Measurements from ENCODE around the gene MEPCE. TPM values are rescaled to one million over a fixed set of nuclear protein-coding genes. Genes with fewer than 3 reads are reported as not detected.

The MEPCE gene
- polyA plus RNA-seq, 3 donors, result 49.4 to 57.1 (median 51.9) TPM

DNA sequence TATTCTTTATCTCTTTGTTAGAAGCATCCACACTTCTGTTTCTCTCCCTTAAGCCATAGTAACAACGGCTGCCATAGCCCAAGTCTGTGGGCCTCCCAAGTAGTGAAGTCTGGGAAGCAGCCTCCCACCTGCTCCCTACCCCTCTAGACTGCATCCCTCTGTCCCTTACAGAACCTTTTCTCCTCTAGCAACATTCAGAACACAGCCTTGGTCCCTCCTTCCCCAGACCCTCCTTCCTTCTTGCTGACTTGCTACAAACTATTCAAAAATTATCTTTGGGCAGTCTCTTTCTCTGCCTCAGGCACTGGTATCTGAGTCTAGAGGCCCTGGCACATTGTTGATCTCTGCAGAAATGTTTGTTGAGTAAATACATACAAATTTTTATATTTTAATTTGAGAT, 51.8 kb downstream of the MEPCE start:
- no peak for DNase-seq (ENCODE audit: low read depth in 3 of 3, low spot score in 2 of 3)

DNA sequence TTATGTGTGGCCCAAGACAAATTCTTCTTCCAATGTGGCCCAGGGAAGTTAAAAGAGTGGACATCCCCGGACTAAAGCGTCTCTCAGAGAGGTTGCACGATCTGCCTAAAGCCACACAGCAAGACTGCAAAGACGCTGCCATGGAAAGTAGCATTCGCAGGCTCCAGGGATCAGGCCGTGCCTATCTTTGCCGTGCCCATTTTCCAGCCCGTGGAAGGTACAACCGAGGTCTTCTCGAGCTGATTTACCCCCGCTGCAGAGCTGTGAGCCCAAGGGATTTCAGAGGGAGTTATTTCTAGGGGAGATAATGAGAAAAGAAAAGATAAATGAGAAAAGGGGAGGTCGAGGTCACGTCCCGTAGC, 53.1 kb downstream of the MEPCE start:
- no peak for DNase-seq (ENCODE audit: low read depth in 3 of 3, low spot score in 2 of 3)

DNA sequence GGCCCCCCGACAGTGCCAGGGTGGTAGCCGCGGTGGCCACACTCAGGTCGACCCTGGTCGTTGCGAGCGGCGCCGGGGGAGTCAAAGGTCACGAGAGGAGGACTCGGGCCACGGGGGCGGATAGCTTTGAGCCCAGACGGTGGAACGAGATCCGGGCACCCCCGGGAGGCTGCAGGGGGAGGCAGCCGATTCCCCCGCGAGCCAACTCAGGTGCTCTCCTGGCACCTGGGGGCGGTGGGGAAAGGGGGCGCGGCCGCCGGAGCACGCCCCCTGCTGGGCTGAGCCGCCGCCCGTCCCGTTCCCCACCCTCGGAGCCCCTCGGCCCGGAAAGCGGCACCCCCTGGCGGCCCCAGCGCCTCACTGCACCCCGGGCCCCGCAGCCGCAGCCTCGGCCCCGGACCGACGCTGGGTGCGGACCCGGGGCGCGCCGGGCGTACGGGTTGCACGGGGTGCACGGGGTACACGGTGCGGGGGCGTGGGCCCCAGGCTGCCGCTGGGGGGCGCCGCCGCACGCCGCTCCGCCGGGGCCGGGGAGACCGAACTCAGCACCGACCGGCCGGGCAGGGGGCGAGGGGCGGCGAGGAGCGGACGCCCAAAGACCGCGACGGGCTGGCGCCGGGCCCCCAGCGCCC, 53.6 kb downstream of the MEPCE start:
- no peak for DNase-seq (ENCODE audit: low read depth in 3 of 3, low spot score in 2 of 3)

Other genes starting within 250 kb of the MEPCE start
- gene PVRIG, start 209.9 kb upstream of the MEPCE start, polyA plus RNA-seq (ENCODE audit: insufficient read length in 3 of 3), result 1 to 10 TPM; 2.0 to 3.8 (median 3.1) TPM
- 1 to 10 TPM; 6.7 to 8.1 (median 6.8) TPM for gene SPDYE3, start 122.1 kb upstream of the MEPCE start, polyA plus RNA-seq (ENCODE audit: insufficient read length in 3 of 3)
- 10 to 100 TPM; 23.2 to 26.9 (median 23.8) TPM for gene PILRB, start 71.7 kb upstream of the MEPCE start, polyA plus RNA-seq (ENCODE audit: insufficient read length in 3 of 3)
- gene PILRA, start 56.3 kb upstream of the MEPCE start, polyA plus RNA-seq (ENCODE audit: insufficient read length in 3 of 3), result 1 to 10 TPM; 3.4 to 3.7 (median 3.5) TPM
- 1 to 10 TPM; 5.4 to 6.5 (median 5.4) TPM for gene ZCWPW1, start 1.1 kb upstream of the MEPCE start, polyA plus RNA-seq (ENCODE audit: insufficient read length in 3 of 3)
- 10 to 100 TPM; 12.7 to 14.2 (median 13.9) TPM for gene PPP1R35, start 6.7 kb downstream of the MEPCE start, polyA plus RNA-seq (ENCODE audit: insufficient read length in 3 of 3)
- 1 to 10 TPM in 1 of 3 donors, under 1 TPM in 2; 0.58 to 1.4 (median 0.82) TPM for gene SPACDR, start 34.4 kb downstream of the MEPCE start, polyA plus RNA-seq (ENCODE audit: insufficient read length in 3 of 3)
- 10 to 100 TPM; 28.6 to 35.0 (median 29.4) TPM for gene TSC22D4, start 49.4 kb downstream of the MEPCE start, polyA plus RNA-seq (ENCODE audit: insufficient read length in 3 of 3)
- gene NYAP1, start 54.1 kb downstream of the MEPCE start, polyA plus RNA-seq (ENCODE audit: insufficient read length in 3 of 3), result 1 to 10 TPM; 1.3 to 1.8 (median 1.4) TPM
- gene AGFG2, start 109.4 kb downstream of the MEPCE start, polyA plus RNA-seq (ENCODE audit: insufficient read length in 3 of 3), result 10 to 100 TPM; 10.4 to 12.1 (median 10.4) TPM
- 1 to 10 TPM in 2 of 3 donors, under 1 TPM in 1; 0.82 to 1.7 (median 1.6) TPM for gene SAP25, start 144.1 kb downstream of the MEPCE start, polyA plus RNA-seq (ENCODE audit: insufficient read length in 3 of 3)
- 10 to 100 TPM; 22.9 to 25.5 (median 23.3) TPM for gene LRCH4, start 156.3 kb downstream of the MEPCE start, polyA plus RNA-seq (ENCODE audit: insufficient read length in 3 of 3)
- 1 to 10 TPM; 1.3 to 1.4 (median 1.4) TPM for gene FBXO24, start 156.5 kb downstream of the MEPCE start, polyA plus RNA-seq (ENCODE audit: insufficient read length in 3 of 3)
- 10 to 100 TPM; 76.9 to 87.6 (median 81.8) TPM for gene PCOLCE, start 172.5 kb downstream of the MEPCE start, polyA plus RNA-seq (ENCODE audit: insufficient read length in 3 of 3)
- gene MOSPD3, start 182.7 kb downstream of the MEPCE start, polyA plus RNA-seq (ENCODE audit: insufficient read length in 3 of 3), result 10 to 100 TPM; 21.6 to 24.0 (median 23.8) TPM
- gene TFR2, start 211.7 kb downstream of the MEPCE start, polyA plus RNA-seq (ENCODE audit: insufficient read length in 3 of 3), result under 1 TPM; 0.43 to 0.79 (median 0.78) TPM
- gene ACTL6B, start 226.6 kb downstream of the MEPCE start, polyA plus RNA-seq (ENCODE audit: insufficient read length in 3 of 3), result not detected
- 100 to 1,000 TPM; 164 to 210 (median 185) TPM for gene GNB2, start 243.9 kb downstream of the MEPCE start, polyA plus RNA-seq (ENCODE audit: insufficient read length in 3 of 3)